HG03095 (cell line): ENCODE results near the gene RHOBTB1.

Experiments
- ATAC-seq: cut with Tn5 transposase; IDR thresholded peaks from one replicate; pipeline ENCODE4 v1.9.1; 2021; ENCODE audit warnings: moderate library complexity; ENCODE audit not compliant: unreplicated experiment

Gene RHOBTB1

GRCh38 chr10:60827791-60828488, 116.0 kb downstream of the RHOBTB1 start:
- no peak for ATAC-seq

GRCh38 chr10:60825520-60825919, 118.5 kb downstream of the RHOBTB1 start:
- ATAC-seq: no peak

GRCh38 chr10:60823324-60823723, 120.7 kb downstream of the RHOBTB1 start:
- no peak for ATAC-seq

- no peak for ATAC-seq
These were observed 121.2 kb downstream of the RHOBTB1 start for GRCh38 chr10:60822809-60823208.

- no peak for ATAC-seq
These were observed 122.3 kb downstream of the RHOBTB1 start for GRCh38 chr10:60821656-60822055.

GRCh38 chr10:60820093-60820754, 123.8 kb downstream of the RHOBTB1 start:
- ATAC-seq: no peak
